Measurements from ENCODE around the gene SPATA13. TPM values are rescaled to one million over a fixed set of nuclear protein-coding genes. Genes with fewer than 3 reads are reported as not detected.
A peak's percentile ranks its signal among the peaks of the same experiment; 100 is the strongest.

SPATA13 gene
- total and polyA plus RNA-seq, 10 of the 15 experiments (the other 5 are each of a cell fraction or from before 2014, with no cell fraction given): 2.4 to 11.1 (median 10.2) TPM

DNA sequence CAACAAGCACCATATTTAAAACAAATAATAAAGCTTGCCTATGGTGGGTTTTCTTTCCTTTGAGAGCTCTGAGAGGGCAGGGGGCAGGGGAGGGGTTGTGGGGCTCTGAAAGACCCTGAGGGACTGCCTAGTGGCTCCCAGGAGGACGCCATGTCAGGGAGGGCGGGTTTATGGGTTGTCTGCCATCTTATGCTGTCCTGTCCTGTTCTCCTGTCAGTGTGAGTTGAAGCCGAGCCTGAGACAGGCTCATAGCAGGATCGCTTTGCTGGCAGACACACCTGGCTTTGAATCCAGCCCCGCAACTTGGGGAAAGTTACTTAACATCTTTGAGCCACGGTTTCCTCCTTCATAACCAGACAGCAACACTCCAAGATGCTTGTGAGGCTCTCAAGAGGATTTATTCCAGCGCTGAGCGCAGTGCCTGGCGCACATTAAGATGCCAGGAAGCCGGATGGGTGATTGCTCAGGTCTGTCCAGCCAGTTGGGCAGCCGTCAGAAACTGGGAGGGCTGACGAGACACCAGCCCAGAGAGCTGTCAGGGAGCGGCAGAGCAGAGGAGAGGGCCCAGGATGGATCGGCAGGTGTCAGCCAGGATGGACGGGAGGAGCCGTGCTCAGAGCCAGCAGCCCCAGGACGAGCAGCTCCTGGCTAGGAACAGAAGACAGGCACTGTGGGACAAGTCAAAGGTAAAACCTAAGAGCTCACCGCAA, 112.1 kb downstream of the SPATA13 start:
- CTCF ChIA-PET: interaction anchor here (0.7 to 3.6 kb wide), 4 partner anchors 38 to 54 kb away, joined by 3 to 9 read pairs (median 4); no protein-coding TSS in a partner anchor
- in situ Hi-C loops (cut with MboI) (no loop called here), intact Hi-C loops (cut with micrococcal nuclease; ENCODE audit: unreplicated experiment) (loop anchor here (5.0 kb wide), 1 partner anchor 240 kb away; the partner anchor contains the start of gene PARP4)
- H3K27me3 ChIP-seq (replicated peaks in 1 of 2; ENCODE audit: control insufficient read depth in 2 of 2, insufficient read depth in 2 of 2, low read length in 1 of 2): no peaks in the 10 kb centered on the region
- no peak for DNase-seq (ENCODE audit: low read depth, low spot score)
- peak overlapping the region; percentile 53 for H2AFZ ChIP-seq (ENCODE audit: control insufficient read depth, low read depth, low read length)
- peak overlapping the region; percentile 93 for H3K27ac ChIP-seq (ENCODE audit: control insufficient read depth, insufficient read depth)
- H3K36me3 ChIP-seq (ENCODE audit: control insufficient read depth in 2 of 2, insufficient read depth in 2 of 2, low read length in 1 of 2): no peaks in the 10 kb centered on the region
- BruUV-seq (replicated peaks): no TSS peak
- POLR2A ChIA-PET: interaction anchor here (0.6 to 2.5 kb wide), 4 partner anchors 11 to 41 kb away, joined by 4 to 15 read pairs (median 6); no protein-coding TSS in a partner anchor
- H4K20me1 ChIP-seq (ENCODE audit: control insufficient read depth, insufficient read depth): no peaks in the 10 kb centered on the region
- peaks cover 58% of the 10 kb centered on the region for H3K79me2 ChIP-seq (ENCODE audit: control insufficient read depth, insufficient read depth, low read length)
- TF ChIP-seq EZH2 (IDR thresholded peaks at IDR 0.05; ENCODE audit: borderline replicate concordance, control insufficient read depth, low read depth, low read length) (no peak), SMAD1 (IDR thresholded peaks at IDR 0.05; ENCODE audit: low read depth, partially characterized antibody) (no peak), RAD21 (IDR thresholded peaks at IDR 0.05; ENCODE audit: insufficient read depth, low read depth, low read length) (no peak), NFIC (IDR thresholded peaks at IDR 0.05; ENCODE audit: low read depth, low read length) (no peak), RBBP5 (conservative IDR thresholded peaks at IDR 0.05) (no peak), NFYA (IDR thresholded peaks at IDR 0.05; ENCODE audit: borderline replicate concordance, low read depth, low read length) (no peak), YY1 (IDR thresholded peaks at IDR 0.05; ENCODE audit: low read depth, low read length) (peak; percentile 89)
- TF ChIP-seq, protein P1, sequence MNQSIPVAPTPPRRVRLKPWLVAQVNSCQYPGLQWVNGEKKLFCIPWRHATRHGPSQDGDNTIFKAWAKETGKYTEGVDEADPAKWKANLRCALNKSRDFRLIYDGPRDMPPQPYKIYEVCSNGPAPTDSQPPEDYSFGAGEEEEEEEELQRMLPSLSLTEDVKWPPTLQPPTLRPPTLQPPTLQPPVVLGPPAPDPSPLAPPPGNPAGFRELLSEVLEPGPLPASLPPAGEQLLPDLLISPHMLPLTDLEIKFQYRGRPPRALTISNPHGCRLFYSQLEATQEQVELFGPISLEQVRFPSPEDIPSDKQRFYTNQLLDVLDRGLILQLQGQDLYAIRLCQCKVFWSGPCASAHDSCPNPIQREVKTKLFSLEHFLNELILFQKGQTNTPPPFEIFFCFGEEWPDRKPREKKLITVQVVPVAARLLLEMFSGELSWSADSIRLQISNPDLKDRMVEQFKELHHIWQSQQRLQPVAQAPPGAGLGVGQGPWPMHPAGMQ (IDR thresholded peaks at IDR 0.05; ENCODE audit: borderline replicate concordance): no peak
- TF ChIP-seq, protein P2, sequence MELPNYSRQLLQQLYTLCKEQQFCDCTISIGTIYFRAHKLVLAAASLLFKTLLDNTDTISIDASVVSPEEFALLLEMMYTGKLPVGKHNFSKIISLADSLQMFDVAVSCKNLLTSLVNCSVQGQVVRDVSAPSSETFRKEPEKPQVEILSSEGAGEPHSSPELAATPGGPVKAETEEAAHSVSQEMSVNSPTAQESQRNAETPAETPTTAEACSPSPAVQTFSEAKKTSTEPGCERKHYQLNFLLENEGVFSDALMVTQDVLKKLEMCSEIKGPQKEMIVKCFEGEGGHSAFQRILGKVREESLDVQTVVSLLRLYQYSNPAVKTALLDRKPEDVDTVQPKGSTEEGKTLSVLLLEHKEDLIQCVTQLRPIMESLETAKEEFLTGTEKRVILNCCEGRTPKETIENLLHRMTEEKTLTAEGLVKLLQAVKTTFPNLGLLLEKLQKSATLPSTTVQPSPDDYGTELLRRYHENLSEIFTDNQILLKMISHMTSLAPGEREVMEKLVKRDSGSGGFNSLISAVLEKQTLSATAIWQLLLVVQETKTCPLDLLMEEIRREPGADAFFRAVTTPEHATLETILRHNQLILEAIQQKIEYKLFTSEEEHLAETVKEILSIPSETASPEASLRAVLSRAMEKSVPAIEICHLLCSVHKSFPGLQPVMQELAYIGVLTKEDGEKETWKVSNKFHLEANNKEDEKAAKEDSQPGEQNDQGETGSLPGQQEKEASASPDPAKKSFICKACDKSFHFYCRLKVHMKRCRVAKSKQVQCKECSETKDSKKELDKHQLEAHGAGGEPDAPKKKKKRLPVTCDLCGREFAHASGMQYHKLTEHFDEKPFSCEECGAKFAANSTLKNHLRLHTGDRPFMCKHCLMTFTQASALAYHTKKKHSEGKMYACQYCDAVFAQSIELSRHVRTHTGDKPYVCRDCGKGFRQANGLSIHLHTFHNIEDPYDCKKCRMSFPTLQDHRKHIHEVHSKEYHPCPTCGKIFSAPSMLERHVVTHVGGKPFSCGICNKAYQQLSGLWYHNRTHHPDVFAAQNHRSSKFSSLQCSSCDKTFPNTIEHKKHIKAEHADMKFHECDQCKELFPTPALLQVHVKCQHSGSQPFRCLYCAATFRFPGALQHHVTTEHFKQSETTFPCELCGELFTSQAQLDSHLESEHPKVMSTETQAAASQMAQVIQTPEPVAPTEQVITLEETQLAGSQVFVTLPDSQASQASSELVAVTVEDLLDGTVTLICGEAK (IDR thresholded peaks at IDR 0.05; ENCODE audit: borderline replicate concordance): 0 out of 2 replicates have a peak, but pooled peaks have one; percentile 30
- TF ChIP-seq, protein P3, sequence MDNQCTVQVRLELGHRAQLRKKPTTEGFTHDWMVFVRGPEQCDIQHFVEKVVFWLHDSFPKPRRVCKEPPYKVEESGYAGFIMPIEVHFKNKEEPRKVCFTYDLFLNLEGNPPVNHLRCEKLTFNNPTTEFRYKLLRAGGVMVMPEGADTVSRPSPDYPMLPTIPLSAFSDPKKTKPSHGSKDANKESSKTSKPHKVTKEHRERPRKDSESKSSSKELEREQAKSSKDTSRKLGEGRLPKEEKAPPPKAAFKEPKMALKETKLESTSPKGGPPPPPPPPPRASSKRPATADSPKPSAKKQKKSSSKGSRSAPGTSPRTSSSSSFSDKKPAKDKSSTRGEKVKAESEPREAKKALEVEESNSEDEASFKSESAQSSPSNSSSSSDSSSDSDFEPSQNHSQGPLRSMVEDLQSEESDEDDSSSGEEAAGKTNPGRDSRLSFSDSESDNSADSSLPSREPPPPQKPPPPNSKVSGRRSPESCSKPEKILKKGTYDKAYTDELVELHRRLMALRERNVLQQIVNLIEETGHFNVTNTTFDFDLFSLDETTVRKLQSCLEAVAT (IDR thresholded peaks at IDR 0.05): peak; percentile 99
- WGBS (ENCODE audit: insufficient coverage, insufficient replicate concordance, low lambda C conversion rate, missing lambda C conversion rate): 81% methylated on average over 18 of the region's 18 CpGs
- H3K9me3 ChIP-seq (replicated peaks; ENCODE audit: control insufficient read depth, insufficient read depth, low read length): no peaks in the 10 kb centered on the region
- no peak for ATAC-seq
- peak overlapping the region; percentile 82 for H3K4me2 ChIP-seq (ENCODE audit: control insufficient read depth, insufficient read depth)
- peaks cover 50% of the 10 kb centered on the region for H3K4me1 ChIP-seq (ENCODE audit: control insufficient read depth, insufficient read depth, low read length)
- SMC1A ChIA-PET (ENCODE audit: uncharacterized antibody, unreplicated experiment): interaction anchor here (0.7 to 4.7 kb wide), 5 partner anchors 8 to 53 kb away, joined by 3 to 25 read pairs (median 5); no protein-coding TSS in a partner anchor
- RAD21 ChIA-PET (ENCODE audit: unreplicated experiment): interaction anchor here (1.3 to 6.9 kb wide), 3 partner anchors 40 to 57 kb away, joined by 3 to 80 read pairs (median 11); no protein-coding TSS in a partner anchor
- peak overlapping the region; percentile 60 for H3K4me3 ChIP-seq
- H3K9ac ChIP-seq (ENCODE audit: control insufficient read depth, insufficient read depth, low read length): peak overlapping the region; percentile 83
- FAIRE-seq: no peak

Measured in GM12878 (cell line).